PFSK-1 (cell line): ENCODE measurements around the gene TMEM63C.
A peak's percentile ranks its signal among the peaks of the same experiment; 100 is the strongest.

Experiments used
- FOXP2 ChIP-seq: optimal IDR thresholded peaks from 2 replicates; pipeline ENCODE3; 2011; ENCODE audit warnings: borderline replicate concordance, control low read depth, inconsistent platforms; ENCODE audit not compliant: insufficient read depth; ENCODE audit errors: extremely low read length, extremely low read depth
- POLR2AphosphoS5 ChIP-seq: IDR thresholded peaks from 2 replicates; pipeline ENCODE4 v1.6.1; 2012; ENCODE audit warnings: low read depth, mild to moderate bottlenecking, control low read depth, low read length, moderate library complexity
- SIN3A ChIP-seq: IDR thresholded peaks from 2 replicates; pipeline ENCODE4 v1.6.1; 2012; ENCODE audit warnings: mild to moderate bottlenecking, low read length, moderate library complexity, borderline replicate concordance; ENCODE audit not compliant: insufficient read depth
- TAF1 ChIP-seq: IDR thresholded peaks from 2 replicates; pipeline ENCODE4 v1.6.1; 2012; ENCODE audit warnings: low read length, control low read depth, borderline replicate concordance; ENCODE audit not compliant: insufficient read depth
- TF ChIP-seq, protein P1 (sequence below), 2 experiments: IDR thresholded peaks; 2 replicates each; pipeline versions ENCODE4 v1.6.1 to v1.8.0; 2011 to 2012; ENCODE audit warnings: low read depth in 2 of 2, low read length in 2 of 2, control low read depth in 1 of 2, inconsistent platforms in 1 of 2, mild to moderate bottlenecking in 1 of 2, moderate library complexity in 1 of 2; ENCODE audit not compliant: insufficient read depth in 1 of 2

DNA sequence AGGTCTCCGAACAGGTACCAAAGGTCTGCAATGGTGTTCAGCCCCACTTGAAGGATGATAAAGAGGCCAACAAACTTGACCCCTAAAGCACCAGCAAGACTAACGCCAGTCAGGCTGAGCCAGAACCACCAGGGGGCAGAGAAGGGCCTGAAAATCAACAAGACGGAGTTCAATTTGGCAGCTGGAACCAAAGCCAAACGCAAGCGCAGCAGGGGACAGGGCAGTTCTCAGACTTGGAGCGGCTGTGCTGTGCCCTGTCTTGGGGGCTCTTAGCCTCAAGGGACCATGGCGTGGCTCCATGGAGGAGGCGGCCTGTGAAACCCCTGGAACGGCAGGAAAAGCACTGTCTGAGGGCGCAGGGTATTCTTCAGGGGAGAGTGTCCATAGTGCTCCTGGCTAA is 119.5 kb downstream of the TMEM63C start:
- TF ChIP-seq POLR2AphosphoS5: no peak
- no peak for TF ChIP-seq TAF1
- TF ChIP-seq, protein P1, sequence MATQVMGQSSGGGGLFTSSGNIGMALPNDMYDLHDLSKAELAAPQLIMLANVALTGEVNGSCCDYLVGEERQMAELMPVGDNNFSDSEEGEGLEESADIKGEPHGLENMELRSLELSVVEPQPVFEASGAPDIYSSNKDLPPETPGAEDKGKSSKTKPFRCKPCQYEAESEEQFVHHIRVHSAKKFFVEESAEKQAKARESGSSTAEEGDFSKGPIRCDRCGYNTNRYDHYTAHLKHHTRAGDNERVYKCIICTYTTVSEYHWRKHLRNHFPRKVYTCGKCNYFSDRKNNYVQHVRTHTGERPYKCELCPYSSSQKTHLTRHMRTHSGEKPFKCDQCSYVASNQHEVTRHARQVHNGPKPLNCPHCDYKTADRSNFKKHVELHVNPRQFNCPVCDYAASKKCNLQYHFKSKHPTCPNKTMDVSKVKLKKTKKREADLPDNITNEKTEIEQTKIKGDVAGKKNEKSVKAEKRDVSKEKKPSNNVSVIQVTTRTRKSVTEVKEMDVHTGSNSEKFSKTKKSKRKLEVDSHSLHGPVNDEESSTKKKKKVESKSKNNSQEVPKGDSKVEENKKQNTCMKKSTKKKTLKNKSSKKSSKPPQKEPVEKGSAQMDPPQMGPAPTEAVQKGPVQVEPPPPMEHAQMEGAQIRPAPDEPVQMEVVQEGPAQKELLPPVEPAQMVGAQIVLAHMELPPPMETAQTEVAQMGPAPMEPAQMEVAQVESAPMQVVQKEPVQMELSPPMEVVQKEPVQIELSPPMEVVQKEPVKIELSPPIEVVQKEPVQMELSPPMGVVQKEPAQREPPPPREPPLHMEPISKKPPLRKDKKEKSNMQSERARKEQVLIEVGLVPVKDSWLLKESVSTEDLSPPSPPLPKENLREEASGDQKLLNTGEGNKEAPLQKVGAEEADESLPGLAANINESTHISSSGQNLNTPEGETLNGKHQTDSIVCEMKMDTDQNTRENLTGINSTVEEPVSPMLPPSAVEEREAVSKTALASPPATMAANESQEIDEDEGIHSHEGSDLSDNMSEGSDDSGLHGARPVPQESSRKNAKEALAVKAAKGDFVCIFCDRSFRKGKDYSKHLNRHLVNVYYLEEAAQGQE (IDR thresholded peaks at IDR 0.05; ENCODE audit: insufficient read depth in 1 of 2, low read depth in 2 of 2, low read length in 2 of 2): no peak
- TF ChIP-seq FOXP2: peak; percentile 58
- TF ChIP-seq SIN3A: no peak
